GM21447 (cell line): ENCODE measurements around the gene CHAT.

Experiments
- ATAC-seq: cut with Tn5 transposase; IDR thresholded peaks from one replicate; pipeline ENCODE4 v1.9.1; 2021; ENCODE audit not compliant: unreplicated experiment

The CHAT gene

GRCh38 chr10:49651039-49651835 lies 37.4 kb downstream of the CHAT start:
- ATAC-seq: no peak

DNA sequence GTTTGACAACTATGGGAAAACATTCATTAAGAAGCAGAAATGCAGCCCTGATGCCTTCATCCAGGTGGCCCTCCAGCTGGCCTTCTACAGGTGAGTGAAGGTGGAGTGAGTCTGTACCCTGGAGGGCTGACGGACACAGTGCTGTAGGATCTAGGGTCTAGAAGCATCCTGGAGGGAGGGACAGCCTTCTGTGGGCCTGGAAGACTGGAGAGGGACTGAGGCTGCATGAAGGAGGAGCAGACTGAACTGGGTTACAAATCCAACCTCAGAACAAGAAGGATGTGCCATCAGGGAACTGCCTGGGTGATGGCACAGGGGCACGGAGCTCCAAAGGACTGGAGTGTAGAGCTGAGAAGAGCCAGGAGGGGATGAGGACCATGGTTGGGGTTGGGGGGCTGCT lies 38.1 kb downstream of the CHAT start:
- ATAC-seq: no peak

DNA sequence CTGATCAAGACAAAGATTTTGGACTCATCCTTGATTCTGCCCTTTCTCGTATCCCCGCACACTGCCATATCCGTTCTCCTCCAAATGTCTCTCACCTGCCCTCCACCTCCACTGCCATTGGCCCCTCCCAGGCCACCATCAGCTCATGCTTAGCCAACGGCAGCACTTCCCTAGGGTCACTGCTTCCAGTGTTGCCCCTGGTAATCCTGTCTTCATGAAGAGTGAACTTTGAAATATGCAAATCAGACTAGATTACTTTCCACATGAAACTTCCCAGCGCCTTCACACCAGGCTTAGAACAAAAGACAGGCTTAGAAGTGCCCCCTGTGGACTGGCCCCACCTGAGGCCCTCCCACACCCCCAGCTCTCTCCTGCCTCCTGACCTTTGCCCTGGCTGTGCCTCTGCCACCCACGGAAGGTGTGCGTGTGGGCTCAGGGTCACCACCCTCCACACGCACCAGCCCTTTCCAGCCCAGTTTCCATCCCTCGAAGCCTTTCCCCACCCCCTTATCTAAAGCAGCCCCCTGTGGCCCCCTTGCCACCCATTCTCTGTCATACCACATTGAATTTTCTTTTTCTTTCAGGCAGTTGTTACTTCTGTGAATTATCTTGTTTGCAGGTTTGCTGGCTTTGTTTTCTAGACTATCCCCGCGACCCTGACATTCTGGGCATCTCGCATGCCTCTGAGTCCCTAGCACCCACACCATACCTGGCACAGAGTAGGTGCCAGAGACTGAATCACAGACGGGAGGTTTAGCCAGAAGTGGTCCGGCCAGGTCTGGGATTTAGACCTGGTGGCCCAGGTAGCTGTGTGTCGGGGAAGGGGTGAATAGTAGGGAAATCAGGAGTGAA lies 38.8 kb downstream of the CHAT start:
- ATAC-seq: no peak

- no peak for ATAC-seq
Observed at GRCh38 chr10:49653273-49653929, 39.6 kb downstream of the CHAT start.

- ATAC-seq: no peak
Observed at GRCh38 chr10:49654036-49654693, 40.3 kb downstream of the CHAT start.

DNA sequence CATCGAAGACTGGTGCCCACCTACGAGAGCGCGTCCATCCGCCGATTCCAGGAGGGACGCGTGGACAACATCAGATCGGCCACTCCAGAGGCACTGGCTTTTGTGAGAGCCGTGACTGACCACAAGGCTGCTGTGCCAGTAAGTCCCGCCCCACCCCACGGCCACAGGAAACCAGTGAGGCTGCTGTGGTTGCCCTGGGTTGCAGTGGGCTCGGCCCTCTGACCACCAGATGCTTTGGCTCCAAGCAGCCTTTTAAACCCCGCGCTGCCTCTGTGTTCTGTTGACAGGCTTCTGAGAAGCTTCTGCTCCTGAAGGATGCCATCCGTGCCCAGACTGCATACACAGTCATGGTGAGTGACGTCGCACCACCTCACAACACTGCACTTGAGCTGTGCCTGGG lies 41.3 kb downstream of the CHAT start:
- no peak for ATAC-seq

- ATAC-seq: no peak
Observed at GRCh38 chr10:49656845-49657493, 43.1 kb downstream of the CHAT start.

DNA sequence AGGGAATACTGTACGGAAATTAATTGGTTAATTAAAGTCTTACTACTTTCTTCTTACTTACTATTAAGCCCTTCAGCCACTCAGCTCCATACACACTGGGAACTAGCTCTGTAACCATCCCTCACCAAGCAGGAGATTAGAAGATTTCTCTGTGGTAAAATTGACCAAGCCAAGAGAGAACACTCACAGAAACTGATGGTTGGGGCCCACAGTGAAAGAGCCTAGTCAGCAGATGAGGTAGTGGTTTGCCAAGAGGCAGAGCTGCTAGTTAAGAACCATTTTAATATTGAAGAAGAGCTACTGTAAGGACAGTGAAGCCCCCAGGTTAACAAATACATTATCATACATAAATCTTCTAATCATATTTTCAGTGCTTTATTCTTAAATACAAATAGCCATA lies 43.8 kb downstream of the CHAT start:
- ATAC-seq: no peak

DNA sequence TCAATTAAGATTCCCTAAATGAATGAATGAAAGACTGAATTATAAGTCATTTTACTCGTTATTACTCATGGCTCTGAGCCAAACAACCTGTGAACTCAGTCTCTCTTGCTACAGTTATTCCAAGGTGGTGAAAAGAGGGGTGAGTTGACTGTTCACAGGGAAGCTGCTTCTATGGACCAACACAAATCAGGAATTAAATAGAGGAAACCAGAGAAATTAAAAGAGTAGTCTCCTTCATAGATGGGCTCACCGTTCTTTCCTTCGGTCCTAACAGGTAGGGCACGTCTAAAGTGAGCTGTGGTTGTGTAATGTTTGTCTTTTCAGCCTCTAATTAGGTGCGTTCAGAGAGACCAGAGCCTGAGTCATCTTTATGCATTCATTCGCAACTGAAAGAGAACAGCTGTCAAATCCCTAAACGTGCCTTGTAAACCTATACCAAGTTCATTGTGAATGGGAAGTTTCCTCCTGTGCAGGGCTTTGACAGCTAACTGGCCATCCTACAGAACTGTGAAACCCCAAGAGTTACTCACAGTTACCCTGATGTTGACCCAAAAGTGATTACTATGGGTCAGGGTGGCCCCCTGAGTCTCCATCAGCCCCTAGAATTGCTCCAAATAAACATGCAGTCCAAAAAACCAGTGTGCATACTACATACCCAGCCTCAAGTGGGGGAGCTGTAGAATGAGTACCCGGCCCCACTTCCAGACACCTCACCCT lies 47.5 kb downstream of the CHAT start:
- ATAC-seq: no peak

DNA sequence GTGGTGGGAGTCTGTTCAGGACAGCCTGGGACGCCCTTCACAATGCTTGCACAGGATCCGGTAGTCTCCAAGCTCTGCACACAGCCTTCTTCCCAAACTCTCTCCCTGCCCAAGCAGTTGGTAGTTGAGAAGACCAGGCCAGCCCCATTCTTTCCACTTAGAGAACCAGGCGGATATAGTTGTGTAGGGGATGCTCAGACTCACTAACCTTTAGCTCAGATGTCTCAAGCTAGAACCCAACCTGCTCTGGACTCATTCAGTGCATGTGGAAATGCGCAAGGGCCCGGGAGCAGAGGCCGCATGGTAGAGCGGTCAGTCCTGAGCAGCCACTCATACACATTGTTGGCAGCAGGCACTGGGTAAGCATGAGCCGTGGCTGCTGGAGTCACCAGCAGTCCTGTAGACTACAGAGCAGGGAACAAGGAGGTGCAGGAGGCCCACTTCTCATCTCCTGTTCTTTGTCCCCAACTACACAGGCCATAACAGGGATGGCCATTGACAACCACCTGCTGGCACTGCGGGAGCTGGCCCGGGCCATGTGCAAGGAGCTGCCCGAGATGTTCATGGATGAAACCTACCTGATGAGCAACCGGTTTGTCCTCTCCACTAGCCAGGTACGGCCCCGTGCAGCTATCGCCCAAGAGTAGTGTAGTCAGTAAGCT lies 48.5 kb downstream of the CHAT start:
- ATAC-seq: no peak

GRCh38 chr10:49663596-49663995 lies 49.8 kb downstream of the CHAT start:
- no peak for ATAC-seq

GRCh38 chr10:49664006-49664841 lies 50.4 kb downstream of the CHAT start:
- no peak for ATAC-seq

DNA sequence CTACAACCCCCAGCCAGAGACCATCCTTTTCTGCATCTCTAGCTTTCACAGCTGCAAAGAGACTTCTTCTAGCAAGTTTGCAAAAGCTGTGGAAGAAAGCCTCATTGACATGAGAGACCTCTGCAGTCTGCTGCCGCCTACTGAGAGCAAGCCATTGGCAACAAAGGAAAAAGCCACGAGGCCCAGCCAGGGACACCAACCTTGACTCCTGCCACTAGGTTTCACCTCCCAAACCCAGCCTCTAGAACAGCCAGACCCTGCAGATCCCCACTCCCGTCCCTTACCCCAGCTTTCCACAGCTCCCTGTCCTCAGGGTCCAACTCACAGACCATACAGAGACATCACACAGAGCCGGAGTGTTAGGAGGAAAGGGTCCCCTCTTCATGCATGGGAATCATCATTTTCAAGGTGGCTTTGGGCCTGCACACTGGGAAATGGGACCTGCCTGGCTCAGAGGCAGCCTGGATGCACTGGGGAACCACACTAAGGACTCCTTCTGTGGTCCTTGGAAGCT lies 51.1 kb downstream of the CHAT start:
- ATAC-seq: no peak

DNA sequence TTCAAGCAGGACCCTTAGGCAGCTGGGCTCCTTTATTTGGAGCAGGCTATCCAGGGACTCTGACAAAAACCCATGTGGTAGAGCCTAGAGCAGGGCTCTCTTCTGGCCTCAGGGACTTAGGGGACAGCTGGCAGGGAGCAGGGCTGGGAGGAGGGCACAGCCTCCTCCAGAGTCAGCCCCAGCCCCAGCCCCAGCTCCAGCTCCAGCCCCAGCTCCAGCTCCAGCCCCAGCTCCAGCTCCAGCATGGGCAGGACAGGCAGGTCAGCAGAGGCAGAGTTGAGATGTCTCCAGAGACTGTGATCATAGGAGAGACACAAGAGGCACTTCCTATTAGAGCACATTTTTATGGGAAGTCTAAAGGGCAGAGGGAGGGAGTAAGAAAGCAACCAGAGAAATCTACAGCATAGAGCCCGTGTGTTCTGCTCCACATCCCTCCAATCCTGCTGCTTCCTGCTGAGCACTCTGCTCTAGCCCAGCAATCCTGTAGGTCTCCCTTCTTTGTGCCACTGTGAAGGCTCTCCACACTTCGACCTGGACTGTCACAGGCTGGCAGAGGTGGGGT lies 52.3 kb downstream of the CHAT start:
- ATAC-seq: no peak

DNA sequence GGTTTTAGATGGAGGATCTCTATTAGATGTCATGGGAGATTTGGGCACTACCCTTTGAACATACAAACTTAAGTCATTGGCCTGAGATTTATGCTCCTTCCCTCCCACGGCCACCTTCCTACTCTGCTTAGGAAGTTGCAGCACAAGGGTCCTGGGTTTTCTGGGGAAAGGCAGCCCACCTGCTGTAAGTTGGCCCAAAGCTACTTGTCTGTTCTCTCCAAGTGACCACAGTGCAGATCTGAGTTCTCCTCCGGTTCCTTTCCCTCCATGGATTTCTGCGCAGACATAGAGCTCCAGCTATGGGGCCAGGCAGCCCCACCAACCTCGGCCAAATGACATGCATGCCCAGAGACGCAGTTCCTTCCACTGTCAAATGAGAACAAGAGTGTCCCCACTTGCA lies 52.8 kb downstream of the CHAT start:
- ATAC-seq: no peak

DNA sequence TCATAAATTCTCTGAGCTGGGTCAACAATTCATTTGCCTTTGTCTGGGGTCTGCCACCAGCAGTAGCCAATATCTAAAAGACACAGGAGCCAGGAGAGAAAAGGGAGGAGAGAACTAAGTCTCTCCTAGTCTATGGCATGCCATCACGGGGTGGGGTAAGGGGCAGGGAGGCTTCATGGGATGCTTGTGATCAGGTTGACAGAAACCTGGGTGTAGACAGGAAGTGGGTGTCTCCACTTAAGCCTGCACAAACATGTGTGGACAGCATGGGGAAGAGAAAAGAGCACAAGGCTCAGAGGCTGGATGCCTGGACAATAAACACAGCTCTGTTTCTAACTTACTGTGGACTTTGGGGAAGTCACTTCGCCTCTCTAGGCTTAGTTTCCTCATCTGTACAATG lies 54.2 kb downstream of the CHAT start:
- no peak for ATAC-seq

DNA sequence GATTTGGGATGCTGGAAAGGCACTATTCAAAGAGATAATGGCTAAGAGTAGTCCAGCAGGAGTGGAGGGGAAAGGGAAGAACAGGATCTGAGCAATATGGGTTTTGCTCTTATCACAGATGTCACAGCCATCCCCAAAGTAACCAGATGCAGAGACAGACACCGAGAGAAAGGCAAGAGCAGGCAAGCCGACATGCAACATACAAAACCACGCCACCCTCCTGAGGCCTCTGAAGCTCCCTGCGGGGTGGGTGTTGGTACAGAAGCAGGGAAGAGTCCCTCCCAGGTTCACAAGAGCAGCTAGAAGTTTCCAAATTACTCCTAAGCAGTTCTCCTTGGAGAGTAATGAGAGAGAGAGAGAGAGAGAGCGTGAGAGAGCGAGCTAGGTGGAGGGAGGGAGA lies 54.8 kb downstream of the CHAT start:
- ATAC-seq: no peak

DNA sequence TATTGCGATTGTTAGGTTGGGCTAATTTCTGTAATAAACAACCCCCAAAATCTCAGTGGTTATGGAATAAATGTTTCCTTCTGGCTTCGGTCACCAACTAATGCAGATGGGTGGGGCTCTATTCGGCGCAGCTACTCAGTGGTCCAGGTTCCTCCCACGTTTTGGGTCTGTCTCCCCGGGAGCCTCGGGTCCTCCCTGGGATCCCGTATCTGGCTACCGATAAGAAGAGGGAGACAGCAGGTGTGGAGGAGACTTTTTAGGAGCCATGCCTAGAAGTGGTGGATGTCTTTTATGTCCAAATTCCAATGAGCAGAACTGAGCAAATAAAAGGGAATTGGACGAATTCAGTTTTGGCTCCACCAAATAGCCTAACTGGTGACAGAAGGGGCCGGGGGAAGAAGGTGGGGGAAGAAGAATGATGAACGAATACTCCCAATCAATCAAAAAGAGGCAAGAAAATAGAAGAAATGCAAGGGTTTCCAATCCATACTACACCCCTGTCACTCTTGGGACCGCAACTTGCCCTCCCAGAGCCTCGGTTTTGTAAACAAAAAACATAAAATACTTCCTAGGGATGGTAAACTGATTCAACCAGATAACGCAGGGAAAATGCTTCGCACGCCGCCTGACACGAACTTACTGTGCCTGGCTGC lies 65.1 kb downstream of the CHAT start:
- no peak for ATAC-seq
